KMS-11 (cell line): ENCODE data around the gene CNIH3.

Experiments
- H2AFZ ChIP-seq: fragments of 200-600 bp; sonication (generic); 2 replicates; pipeline ENCODE4 v1.6.1; 2016; ENCODE audit warnings: antibody characterized with exemption, mixed run types, low read depth
- H3K27ac ChIP-seq: fragments of 200-600 bp; sonication (generic); 2 replicates; pipeline ENCODE4 v1.6.1; 2016; ENCODE audit warnings: mild to moderate bottlenecking, mixed run types
- H3K27me3 ChIP-seq: fragments of 200-600 bp; sonication (generic); 2 replicates; pipeline ENCODE4 v1.6.1; 2017; ENCODE audit warnings: mild to moderate bottlenecking, low read depth, mixed run types, moderate library complexity; ENCODE audit not compliant: insufficient read depth
- H3K36me3 ChIP-seq: fragments of 200-600 bp; sonication (generic); 2 replicates; pipeline ENCODE4 v1.6.1; 2017; ENCODE audit warnings: mild to moderate bottlenecking, mixed run types; ENCODE audit not compliant: insufficient read depth
- H3K4me1 ChIP-seq: fragments of 200-600 bp; sonication (generic); 2 replicates; pipeline ENCODE4 v1.6.1; 2016; ENCODE audit warnings: mild to moderate bottlenecking, low read depth, mixed run types; ENCODE audit not compliant: poor library complexity, severe bottlenecking
- H3K4me2 ChIP-seq: fragments of 200-600 bp; sonication (generic); 2 replicates; pipeline ENCODE4 v1.7.0; 2016; ENCODE audit warnings: mild to moderate bottlenecking, mixed run types
- H3K4me3 ChIP-seq: fragments of 200-600 bp; sonication (generic); IDR thresholded peaks from 2 replicates; pipeline ENCODE4 v1.6.1; 2017; ENCODE audit warnings: low read depth, low read length, mixed read lengths; ENCODE audit not compliant: insufficient read depth
- H3K79me2 ChIP-seq: fragments of 200-600 bp; sonication (generic); 2 replicates; pipeline ENCODE4 v1.6.1; 2016; ENCODE audit warnings: low read depth, mixed run types; ENCODE audit not compliant: insufficient read depth
- H3K9ac ChIP-seq: fragments of 200-600 bp; sonication (generic); 2 replicates; pipeline ENCODE4 v1.6.1; 2016; ENCODE audit warnings: mild to moderate bottlenecking, mixed run types
- H4K20me1 ChIP-seq: fragments of 200-600 bp; sonication (generic); 2 replicates; pipeline ENCODE4 v1.6.1; 2016; ENCODE audit warnings: mild to moderate bottlenecking, mixed run types; ENCODE audit not compliant: insufficient read depth
- TF ChIP-seq, protein P1 (sequence below): fragments of 200-600 bp; sonication (generic); conservative IDR thresholded peaks from 2 replicates; pipeline ENCODE4 v1.6.1; 2017; ENCODE audit warnings: low read depth, mild to moderate bottlenecking, antibody characterized with exemption, low read length, moderate library complexity, mixed read lengths

Gene CNIH3

DNA sequence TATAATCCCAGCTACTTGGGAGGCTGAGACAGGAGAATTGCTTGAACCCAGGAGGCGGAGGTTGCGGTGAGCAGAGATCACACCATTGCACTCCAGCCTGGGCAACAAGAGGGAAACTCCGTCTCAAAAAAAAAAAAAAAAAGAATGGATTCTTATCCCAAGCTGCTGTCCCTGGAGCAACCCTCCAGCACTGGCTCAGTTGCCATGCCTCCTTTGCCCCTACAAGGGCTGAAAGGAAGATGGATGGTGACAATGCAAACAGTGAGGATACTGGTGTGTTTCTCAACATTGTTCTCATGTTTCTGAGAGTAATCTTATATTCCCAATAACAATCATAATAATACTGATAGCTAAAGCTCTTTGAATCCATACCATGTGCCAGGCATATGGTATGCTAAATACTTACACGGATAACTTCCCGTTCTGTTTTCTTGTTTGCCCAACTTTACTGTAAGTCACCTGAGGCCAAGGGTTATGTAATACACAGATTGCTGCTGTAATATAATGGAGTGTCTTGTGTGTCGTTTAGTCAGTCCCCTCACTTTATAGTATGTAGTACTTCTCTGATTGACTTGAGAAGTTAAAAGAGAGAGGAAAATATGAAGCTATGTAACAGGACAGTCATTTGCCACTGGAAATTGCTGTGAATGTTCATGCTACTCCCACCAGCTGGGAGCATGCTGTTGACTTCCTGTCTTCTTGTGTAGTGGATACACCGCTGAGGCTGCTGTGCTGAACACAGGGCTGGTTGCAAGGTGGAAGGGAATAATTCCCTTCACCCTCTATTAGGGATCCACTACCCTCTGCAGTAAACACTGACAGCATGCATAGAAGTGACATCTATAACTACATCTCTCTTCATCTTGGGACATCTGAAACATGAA is 153.6 kb downstream of the CNIH3 start:
- Histone ChIP-seq H3K79me2 (no peaks in the 10 kb centered on the region), H3K27ac (no peak overlapping the region), H3K4me1 (peaks cover 17% of the 10 kb centered on the region), H3K4me2 (no peak overlapping the region), H3K4me3 (no peak overlapping the region), H2AFZ (no peak overlapping the region), H3K27me3 (no peaks in the 10 kb centered on the region), H3K9ac (no peak overlapping the region), H4K20me1 (no peaks in the 10 kb centered on the region), H3K36me3 (no peaks in the 10 kb centered on the region)
- TF ChIP-seq, protein P1, sequence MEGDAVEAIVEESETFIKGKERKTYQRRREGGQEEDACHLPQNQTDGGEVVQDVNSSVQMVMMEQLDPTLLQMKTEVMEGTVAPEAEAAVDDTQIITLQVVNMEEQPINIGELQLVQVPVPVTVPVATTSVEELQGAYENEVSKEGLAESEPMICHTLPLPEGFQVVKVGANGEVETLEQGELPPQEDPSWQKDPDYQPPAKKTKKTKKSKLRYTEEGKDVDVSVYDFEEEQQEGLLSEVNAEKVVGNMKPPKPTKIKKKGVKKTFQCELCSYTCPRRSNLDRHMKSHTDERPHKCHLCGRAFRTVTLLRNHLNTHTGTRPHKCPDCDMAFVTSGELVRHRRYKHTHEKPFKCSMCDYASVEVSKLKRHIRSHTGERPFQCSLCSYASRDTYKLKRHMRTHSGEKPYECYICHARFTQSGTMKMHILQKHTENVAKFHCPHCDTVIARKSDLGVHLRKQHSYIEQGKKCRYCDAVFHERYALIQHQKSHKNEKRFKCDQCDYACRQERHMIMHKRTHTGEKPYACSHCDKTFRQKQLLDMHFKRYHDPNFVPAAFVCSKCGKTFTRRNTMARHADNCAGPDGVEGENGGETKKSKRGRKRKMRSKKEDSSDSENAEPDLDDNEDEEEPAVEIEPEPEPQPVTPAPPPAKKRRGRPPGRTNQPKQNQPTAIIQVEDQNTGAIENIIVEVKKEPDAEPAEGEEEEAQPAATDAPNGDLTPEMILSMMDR = no peak

DNA sequence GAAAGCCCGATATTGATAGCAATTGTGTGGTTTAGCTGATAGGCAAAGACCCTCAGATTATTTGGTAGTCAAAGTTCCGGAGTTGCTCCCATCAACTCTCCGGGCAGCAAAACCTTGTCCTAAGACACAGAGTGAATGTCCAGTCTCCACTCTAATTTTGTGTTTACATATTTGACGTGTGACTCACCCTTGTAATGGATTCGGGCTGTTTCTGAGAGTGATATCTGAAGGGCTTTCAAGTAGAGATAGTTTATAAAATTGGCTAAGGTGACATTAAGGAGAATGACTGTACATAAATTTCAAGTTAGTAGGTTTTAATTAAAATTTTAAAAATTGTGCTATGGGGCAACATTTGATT is 154.2 kb downstream of the CNIH3 start:
- H2AFZ ChIP-seq = no peak overlapping the region
- H3K27ac ChIP-seq = no peak overlapping the region
- TF ChIP-seq, protein P1 = no peak
- H4K20me1 ChIP-seq = no peaks in the 10 kb centered on the region
- H3K4me2 ChIP-seq = no peak overlapping the region
- no peak overlapping the region for H3K4me3 ChIP-seq
- H3K79me2 ChIP-seq = no peaks in the 10 kb centered on the region
- no peaks in the 10 kb centered on the region for H3K27me3 ChIP-seq
- H3K9ac ChIP-seq = no peak overlapping the region
- H3K4me1 ChIP-seq = peaks cover 19% of the 10 kb centered on the region
- H3K36me3 ChIP-seq = no peaks in the 10 kb centered on the region

DNA sequence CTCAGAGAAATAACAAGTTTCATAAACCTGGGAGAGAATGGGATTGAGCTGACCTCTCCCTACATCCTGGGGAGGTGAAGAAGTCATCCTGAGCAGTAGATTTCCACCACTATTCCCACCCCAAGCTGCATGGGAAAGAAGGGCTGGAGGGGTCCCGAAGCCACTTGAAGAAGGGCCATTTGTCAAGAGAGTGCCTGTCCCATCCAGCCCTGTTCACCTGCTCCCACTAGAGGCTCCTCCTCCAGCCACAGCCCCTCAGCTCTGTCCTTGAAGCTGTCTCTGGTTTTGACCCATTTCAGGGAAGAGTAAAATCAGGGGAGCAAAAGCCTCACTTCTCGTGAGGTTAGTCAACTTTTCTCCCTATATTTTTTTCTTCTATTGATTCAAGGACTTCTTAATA is 157.5 kb downstream of the CNIH3 start:
- Histone ChIP-seq H3K4me2 (no peak overlapping the region), H3K36me3 (no peaks in the 10 kb centered on the region), H3K4me1 (peaks cover 19% of the 10 kb centered on the region), H3K27ac (no peak overlapping the region), H3K79me2 (no peaks in the 10 kb centered on the region), H3K4me3 (no peak overlapping the region), H4K20me1 (no peaks in the 10 kb centered on the region), H3K27me3 (no peaks in the 10 kb centered on the region), H3K9ac (no peak overlapping the region), H2AFZ (no peak overlapping the region)
- TF ChIP-seq, protein P1 = no peak

DNA sequence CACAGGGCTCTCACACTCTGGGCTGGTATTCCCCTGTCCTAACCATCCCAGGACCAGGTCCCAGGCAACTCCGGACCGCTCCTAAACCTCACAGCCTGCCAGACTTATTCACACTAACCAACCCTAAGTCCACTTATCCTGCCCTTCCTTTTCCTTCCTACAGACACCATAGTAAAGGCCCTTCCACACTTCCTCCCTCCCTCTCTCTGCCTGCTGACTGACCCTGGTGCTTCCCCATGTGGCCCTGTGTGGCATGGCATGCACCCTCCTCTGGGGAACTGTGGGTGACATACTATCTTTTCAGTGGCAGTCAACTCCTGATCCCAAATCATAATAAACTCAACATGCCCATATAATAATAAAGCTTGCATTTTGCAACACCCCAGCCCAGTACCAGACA is 158.3 kb downstream of the CNIH3 start:
- H3K9ac ChIP-seq = no peak overlapping the region
- TF ChIP-seq, protein P1 = peak; percentile 59; the same call in 1 of the 2 replicates

More for the DNA sequence above, 158.3 kb downstream of the CNIH3 start:
- Histone ChIP-seq H3K36me3 (no peaks in the 10 kb centered on the region), H4K20me1 (no peaks in the 10 kb centered on the region), H3K4me1 (peaks cover 19% of the 10 kb centered on the region), H3K79me2 (no peaks in the 10 kb centered on the region), H3K4me2 (no peak overlapping the region), H3K4me3 (no peak overlapping the region), H2AFZ (no peak overlapping the region), H3K27me3 (no peaks in the 10 kb centered on the region), H3K27ac (no peak overlapping the region)
